Measurements from ENCODE around the gene TNFRSF18.

TNFRSF18 gene

DNA sequence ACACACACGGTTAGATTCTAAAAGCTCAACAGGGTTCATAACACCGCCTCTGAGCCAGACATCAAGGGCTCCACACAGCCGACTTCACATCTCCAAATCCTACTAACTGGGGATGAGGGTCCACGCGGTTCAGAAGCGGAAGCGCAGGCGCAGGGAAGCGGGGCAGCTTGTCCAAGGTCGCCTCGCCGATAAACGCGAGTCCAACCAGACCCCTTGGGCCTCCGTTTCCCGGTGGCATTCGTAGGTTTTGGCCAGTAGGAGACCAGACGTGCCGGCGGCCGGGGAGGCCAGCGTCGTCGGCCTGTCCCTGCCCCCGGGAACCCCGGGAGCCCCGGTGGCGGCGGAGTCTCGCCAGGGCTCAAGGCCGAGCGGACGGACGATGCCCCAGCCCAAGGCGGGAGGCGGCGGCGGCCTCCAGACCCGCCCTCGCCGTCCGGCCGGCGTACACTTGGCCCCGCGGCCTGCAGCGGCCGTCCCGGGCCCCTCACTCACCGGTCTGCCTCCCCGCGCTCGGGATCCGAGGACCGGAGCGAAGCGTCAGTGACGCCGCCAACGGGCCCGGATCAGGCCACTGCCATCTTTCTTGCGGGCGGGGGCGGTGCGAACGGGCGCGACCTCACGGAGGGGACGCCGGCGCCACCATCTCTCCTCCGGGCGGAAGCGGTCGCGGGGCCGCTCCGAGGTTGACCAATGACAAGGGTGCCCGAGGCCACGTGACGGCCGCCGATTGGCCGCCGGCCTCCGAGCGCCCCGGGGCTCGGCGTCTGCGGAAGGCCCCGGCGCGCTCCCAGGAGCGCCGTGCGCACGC, 25.2 kb upstream of the TNFRSF18 start, which contains the start of gene SDF4:
Gene SDF4, minus strand, starts transcription at position 602 of the 808 bp plus-strand sequence. CDS start 3,229 bp downstream, outside the sequence.
- peak within 1 kb of the TSS; percentile 89 for H3K4me3 ChIP-seq (replicated peaks; ENCODE audit: low read depth, low read length)
- TF ChIP-seq, protein P1, sequence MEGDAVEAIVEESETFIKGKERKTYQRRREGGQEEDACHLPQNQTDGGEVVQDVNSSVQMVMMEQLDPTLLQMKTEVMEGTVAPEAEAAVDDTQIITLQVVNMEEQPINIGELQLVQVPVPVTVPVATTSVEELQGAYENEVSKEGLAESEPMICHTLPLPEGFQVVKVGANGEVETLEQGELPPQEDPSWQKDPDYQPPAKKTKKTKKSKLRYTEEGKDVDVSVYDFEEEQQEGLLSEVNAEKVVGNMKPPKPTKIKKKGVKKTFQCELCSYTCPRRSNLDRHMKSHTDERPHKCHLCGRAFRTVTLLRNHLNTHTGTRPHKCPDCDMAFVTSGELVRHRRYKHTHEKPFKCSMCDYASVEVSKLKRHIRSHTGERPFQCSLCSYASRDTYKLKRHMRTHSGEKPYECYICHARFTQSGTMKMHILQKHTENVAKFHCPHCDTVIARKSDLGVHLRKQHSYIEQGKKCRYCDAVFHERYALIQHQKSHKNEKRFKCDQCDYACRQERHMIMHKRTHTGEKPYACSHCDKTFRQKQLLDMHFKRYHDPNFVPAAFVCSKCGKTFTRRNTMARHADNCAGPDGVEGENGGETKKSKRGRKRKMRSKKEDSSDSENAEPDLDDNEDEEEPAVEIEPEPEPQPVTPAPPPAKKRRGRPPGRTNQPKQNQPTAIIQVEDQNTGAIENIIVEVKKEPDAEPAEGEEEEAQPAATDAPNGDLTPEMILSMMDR (IDR thresholded peaks at IDR 0.05; ENCODE audit: low read length, missing control alignments): no peak
- DNase-seq (ENCODE audit: low read depth): peak; percentile 97

DNA sequence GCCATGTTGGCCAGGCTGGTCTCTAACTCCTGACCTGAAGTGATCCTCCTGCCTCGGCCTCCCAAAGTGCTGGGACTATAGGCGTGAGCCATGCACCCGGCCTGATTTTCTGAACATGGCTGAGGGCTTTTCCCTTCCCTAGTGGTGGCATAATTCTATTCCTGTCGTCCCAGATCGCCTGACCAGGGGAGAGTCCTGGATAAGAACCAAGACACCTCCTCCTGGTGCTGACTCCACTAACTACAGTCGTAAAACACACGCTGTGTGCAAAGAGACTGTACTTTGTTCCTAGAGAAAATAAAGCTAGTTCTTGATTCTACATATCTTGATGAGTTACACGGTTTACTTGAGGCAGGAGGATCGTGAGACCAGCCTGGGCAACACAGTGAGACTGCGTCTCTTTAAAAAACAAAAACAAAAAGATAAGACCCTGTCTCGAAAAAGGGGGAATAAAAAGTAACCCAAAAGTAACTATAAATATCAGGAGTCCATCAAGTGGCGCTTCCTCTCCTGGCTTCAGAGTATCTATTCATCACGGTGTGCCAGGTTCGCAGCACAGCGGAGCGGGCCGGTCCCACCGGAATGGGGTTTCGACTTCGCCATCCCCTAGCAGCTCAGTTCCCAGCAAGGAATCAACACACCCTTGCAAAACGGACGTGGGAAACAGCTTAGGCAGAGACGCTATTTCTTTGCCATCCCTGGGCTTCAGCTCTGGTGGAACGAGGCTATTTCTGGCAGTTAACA, 24.4 kb upstream of the TNFRSF18 start:
- peak overlapping the region; percentile 89 for H3K4me3 ChIP-seq (replicated peaks; ENCODE audit: low read depth, low read length)
- peak; percentile 75 for DNase-seq (ENCODE audit: low read depth)
- TF ChIP-seq, protein P1 (IDR thresholded peaks at IDR 0.05; ENCODE audit: low read length, missing control alignments): peak; percentile 47

DNA sequence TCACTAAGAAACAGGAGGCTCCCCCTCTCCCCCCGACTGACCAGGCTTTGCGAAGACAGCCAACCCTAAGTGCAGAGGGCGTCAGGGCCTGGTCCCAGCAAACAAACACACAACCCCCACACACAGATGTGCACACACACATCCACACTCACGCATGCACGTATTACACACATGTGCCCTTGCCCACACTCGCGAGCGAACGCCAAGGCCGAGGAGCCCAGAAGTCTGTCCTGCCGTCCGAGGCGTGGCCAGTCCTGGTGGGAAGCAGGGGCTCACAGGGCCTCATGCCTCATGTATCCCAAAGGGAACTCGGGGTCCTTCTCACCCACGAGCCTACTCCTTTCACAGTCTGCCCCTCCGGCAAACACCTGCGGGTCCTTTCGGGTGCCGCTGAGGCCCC, 23.4 kb upstream of the TNFRSF18 start:
- TF ChIP-seq, protein P1 (IDR thresholded peaks at IDR 0.05; ENCODE audit: low read length, missing control alignments): no peak
- H3K4me3 ChIP-seq (replicated peaks; ENCODE audit: low read depth, low read length): no peak overlapping the region
- DNase-seq (ENCODE audit: low read depth): no peak

DNA sequence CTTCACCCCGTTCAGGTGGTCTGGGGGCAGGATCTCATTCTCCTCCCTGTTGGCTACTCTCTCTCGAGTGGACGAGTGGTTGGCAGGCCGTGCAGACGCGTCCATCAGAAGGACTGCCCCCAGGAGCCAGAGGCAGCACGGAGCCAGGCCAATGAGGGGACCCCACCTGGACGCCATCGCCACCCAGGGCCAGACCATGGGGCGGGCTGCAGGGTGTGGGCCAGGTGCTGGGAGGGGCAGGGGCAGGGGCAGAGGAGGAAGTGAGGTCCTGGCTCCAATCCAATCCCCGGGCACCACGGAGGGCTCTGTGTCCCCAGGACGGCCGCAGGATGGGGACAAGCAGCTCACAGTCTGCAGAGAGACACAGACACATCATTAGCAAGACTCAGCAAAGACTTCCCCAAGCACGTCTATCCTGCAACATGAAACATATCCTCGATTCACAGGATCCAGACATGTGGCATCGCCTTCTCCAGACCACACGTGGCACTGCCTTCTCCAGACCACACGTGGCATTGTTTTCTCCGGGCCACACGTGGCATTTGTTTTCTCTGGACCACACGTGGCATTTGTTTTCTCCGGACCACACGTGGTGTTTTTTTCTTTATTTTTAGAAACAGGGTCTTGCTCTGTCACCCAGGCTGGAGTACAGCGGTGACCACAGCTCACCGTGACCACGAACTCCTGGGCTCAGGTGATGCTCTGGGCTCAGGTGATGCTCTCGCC, 22.4 kb upstream of the TNFRSF18 start:
- TF ChIP-seq, protein P1 (IDR thresholded peaks at IDR 0.05; ENCODE audit: low read length, missing control alignments): no peak
- no peak for DNase-seq (ENCODE audit: low read depth)
- no peak overlapping the region for H3K4me3 ChIP-seq (replicated peaks; ENCODE audit: low read depth, low read length)

DNA sequence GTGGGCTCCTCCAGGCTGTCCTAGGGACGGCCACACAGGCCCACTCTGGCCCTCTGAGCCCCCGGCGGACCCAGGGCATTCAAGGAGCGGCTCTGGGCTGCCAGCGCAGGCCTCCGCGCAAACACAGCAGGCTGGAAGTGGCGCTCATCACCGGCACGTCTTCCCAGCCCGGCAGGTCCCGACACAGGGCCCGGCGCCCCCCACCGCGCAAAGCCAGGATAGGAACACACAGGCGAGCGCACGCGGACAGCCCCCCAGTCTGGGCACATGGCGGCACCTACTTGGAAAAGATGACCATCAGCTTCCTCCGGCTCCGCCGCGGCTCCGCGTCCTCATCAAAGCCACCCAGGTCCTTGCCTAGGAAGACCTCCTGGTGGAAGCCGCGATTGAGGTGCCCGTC, 21.8 kb upstream of the TNFRSF18 start:
- H3K4me3 ChIP-seq (replicated peaks; ENCODE audit: low read depth, low read length): no peak overlapping the region
- TF ChIP-seq, protein P1 (IDR thresholded peaks at IDR 0.05; ENCODE audit: low read length, missing control alignments): no peak
- DNase-seq (ENCODE audit: low read depth): no peak

DNA sequence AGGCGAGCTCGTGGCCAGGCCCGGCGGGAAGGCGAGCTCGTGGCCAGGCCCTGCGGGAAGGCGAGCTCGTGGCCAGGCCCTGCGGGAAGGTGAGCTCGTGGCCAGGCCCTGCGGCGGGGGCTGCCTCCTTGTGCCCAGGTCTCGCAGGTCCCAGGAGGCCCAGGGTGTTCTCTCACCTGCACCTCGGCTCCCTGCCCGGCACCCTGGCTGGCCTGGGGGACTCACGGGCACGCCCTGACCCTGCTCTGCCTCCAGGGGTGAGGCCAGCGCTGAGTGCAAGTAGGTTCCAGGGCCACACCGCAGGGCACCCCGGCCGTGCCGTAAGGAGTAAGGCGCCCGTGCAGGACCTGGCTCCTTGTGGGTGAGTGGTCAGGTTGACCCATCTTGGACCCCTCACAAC, 21.0 kb upstream of the TNFRSF18 start:
- H3K4me3 ChIP-seq (replicated peaks; ENCODE audit: low read depth, low read length): no peak overlapping the region
- TF ChIP-seq, protein P1 (IDR thresholded peaks at IDR 0.05; ENCODE audit: low read length, missing control alignments): no peak
- DNase-seq (ENCODE audit: low read depth): no peak
